Transverse colon (tissue), 4 donors: ENCODE results near the gene MIR17HG. TPM values are rescaled to one million over a fixed set of nuclear protein-coding genes. Genes with fewer than 3 reads are reported as not detected.

Source experiments
- DNase-seq: peaks from one replicate; pipeline ENCODE4 v3.0.0-alpha.2; 2019
- H3K27ac ChIP-seq, 4 donors: fragments of 200-600 bp; sonication (generic); 2 replicates each; pipeline ENCODE4 v1.5.1; 2016 to 2018; ENCODE audit warnings: inconsistent platforms in 4 of 4
- H3K27me3 ChIP-seq: fragments of 200-600 bp; sonication (generic); 2 replicates; pipeline ENCODE4 v1.5.1; 2017; ENCODE audit warnings: inconsistent platforms
- H3K36me3 ChIP-seq, 4 donors: fragments of 200-600 bp; sonication (generic); 2 replicates each; pipeline ENCODE4 v1.5.1; 2017 to 2019; ENCODE audit warnings: inconsistent platforms in 4 of 4
- H3K4me1 ChIP-seq, 4 donors: fragments of 200-600 bp; sonication (generic); 2 replicates each; pipeline ENCODE4 v1.5.1; 2017 to 2020; ENCODE audit warnings: inconsistent platforms in 4 of 4
- H3K4me3 ChIP-seq, 4 donors: fragments of 200-600 bp; sonication (generic); 1 replicate in 1 of 4; 2 replicates in 3 of 4; pipeline versions ENCODE4 v1.5.1 to v1.6.1; 2017 to 2019; ENCODE audit warnings: inconsistent platforms in 4 of 4
- H3K9me3 ChIP-seq, 2 donors: fragments of 200-600 bp; sonication (generic); 2 replicates each; pipeline ENCODE4 v1.5.1; 2017 to 2019; ENCODE audit warnings: inconsistent platforms in 2 of 2
- CTCF ChIP-seq, 5 experiments: fragments of 200-600 bp in 3 of 5; fragments of 450-650 bp in 2 of 5; sonication (generic) in 3 of 5; IDR thresholded peaks; 1 replicate in 2 of 5; 2 replicates in 3 of 5; pipeline ENCODE4 v1.5.1; 2016 to 2017; ENCODE audit warnings: antibody characterized with exemption in 5 of 5, inconsistent platforms in 3 of 5, mild to moderate bottlenecking in 2 of 5, moderate library complexity in 1 of 5
- EP300 ChIP-seq: sonication (generic); formaldehyde crosslinking; IDR thresholded peaks from one replicate; pipeline ENCODE4 v1.6.1; 2017; ENCODE audit warnings: antibody characterized with exemption, low read depth
- POLR2A ChIP-seq: fragments of 450-650 bp; IDR thresholded peaks from one replicate; pipeline ENCODE4 v1.6.1; 2016; ENCODE audit warnings: antibody characterized with exemption, mild to moderate bottlenecking, moderate library complexity
- POLR2AphosphoS5 ChIP-seq, 3 donors: sonication (generic); formaldehyde crosslinking; IDR thresholded peaks; one replicate each; pipeline ENCODE4 v1.6.1; 2016; ENCODE audit warnings: antibody characterized with exemption in 3 of 3
- WGBS, 2 donors: methylation state at CpG; one replicate each; pipeline ENCODE4 v1.1.5; 2018; ENCODE audit warnings: low coverage in 1 of 2; 5-methylcytosine and 5-hydroxymethylcytosine counted together
- in situ Hi-C, 4 donors: fragments of 200-750 bp; cut with MboI; loops; one replicate each; pipeline versions ENCODE4 v1.15.0 to v1.15.1; 2017; ENCODE audit warnings: low sequenced_read_pairs in 3 of 4, low pct_ligation_motif_present in 1 of 4, low pct_unique_long_range_greater_than_20kb in 1 of 4
- intact Hi-C: fragments of 100-400 bp; cut with DNase I; formaldehyde crosslinking; loops from one replicate; pipeline ENCODE4 v1.15.1; 2023; ENCODE audit warnings: low total_unique reads
- total RNA-seq, 4 donors: library from RNA; depleted of rRNA; stranded (reverse); fragments of >200 nt; gene quantifications; one replicate each; pipeline ENCODE4 v1.1.0, GENCODE V29; 2016

Gene MIR17HG
- total RNA-seq, 4 donors from 2014 or later: 1.1 to 8.1 (median 2.2) TPM

- in situ Hi-C loops (no loop called here), intact Hi-C loops (no loop called here)
- 37 to 40% methylated on average over 1 to 4 of the region's 4 CpGs for WGBS, 2 donors
- Histone ChIP-seq H3K27me3 (peaks cover 19% of the 10 kb centered on the region), H3K4me1 (peaks cover 0 to 9% (median 0%) of the 10 kb centered on the region in 4 donors), H3K4me3 (no peak overlapping the region), H3K27ac (no peak overlapping the region), H3K9me3 (no peaks in the 10 kb centered on the region), H3K36me3 (no peaks in the 10 kb centered on the region)
- no peak for TF ChIP-seq POLR2AphosphoS5 (IDR thresholded peaks at IDR 0.05)
- TF ChIP-seq POLR2A: no peak
- TF ChIP-seq EP300: no peak
- no peak for TF ChIP-seq CTCF (IDR thresholded peaks at IDR 0.05)
- DNase-seq: no peak
Measured at GRCh38 chr13:91311491-91311890, 36.0 kb upstream of the MIR17HG start.

GRCh38 chr13:91312324-91312723 is 35.2 kb upstream of the MIR17HG start:
- DNase-seq: no peak
- TF ChIP-seq EP300 (no peak), POLR2A (no peak), CTCF (IDR thresholded peaks at IDR 0.05) (no peak), POLR2AphosphoS5 (IDR thresholded peaks at IDR 0.05) (no peak)
- Histone ChIP-seq H3K27me3 (peaks cover 19% of the 10 kb centered on the region), H3K4me3 (no peak overlapping the region), H3K27ac (no peak overlapping the region), H3K4me1 (peaks cover 0 to 9% (median 0%) of the 10 kb centered on the region in 4 donors), H3K9me3 (no peaks in the 10 kb centered on the region), H3K36me3 (no peaks in the 10 kb centered on the region)
- 33 to 36% methylated on average over 2 to 3 of the region's 3 CpGs for WGBS, 2 donors
- in situ Hi-C loops (no loop called here), intact Hi-C loops (no loop called here)

GRCh38 chr13:91313103-91313502 is 34.4 kb upstream of the MIR17HG start:
- TF ChIP-seq POLR2AphosphoS5 (IDR thresholded peaks at IDR 0.05) (no peak), EP300 (no peak), CTCF (IDR thresholded peaks at IDR 0.05) (peak; percentile 22 to 52 (median 40))
- in situ Hi-C loops: no loop called here
- Histone ChIP-seq H3K36me3 (no peaks in the 10 kb centered on the region), H3K4me1 (peaks cover 0 to 9% (median 0%) of the 10 kb centered on the region in 4 donors), H3K27ac (no peak overlapping the region), H3K4me3 (no peak overlapping the region), H3K9me3 (no peaks in the 10 kb centered on the region), H3K27me3 (peaks cover 19% of the 10 kb centered on the region)
- DNase-seq: no peak
- intact Hi-C loops: no loop called here
- 24 to 40% methylated on average over 5 of the region's 5 CpGs for WGBS, 2 donors

- DNase-seq: no peak
- H3K27me3 ChIP-seq: peaks cover 19% of the 10 kb centered on the region
- peaks cover 0 to 9% (median 0%) of the 10 kb centered on the region in 4 donors for H3K4me1 ChIP-seq
- no peak overlapping the region for H3K27ac ChIP-seq
- 55 to 61% methylated on average over 4 of the region's 4 CpGs for WGBS, 2 donors
- in situ Hi-C loops (no loop called here), intact Hi-C loops (no loop called here)
- no peaks in the 10 kb centered on the region for H3K36me3 ChIP-seq
- H3K9me3 ChIP-seq: no peaks in the 10 kb centered on the region
- no peak overlapping the region for H3K4me3 ChIP-seq
- TF ChIP-seq EP300 (no peak), CTCF (IDR thresholded peaks at IDR 0.05) (no peak), POLR2AphosphoS5 (IDR thresholded peaks at IDR 0.05) (no peak), POLR2A (no peak)
Measured at GRCh38 chr13:91313581-91313980, 33.9 kb upstream of the MIR17HG start.
